RPMI8226 (cell line): Measurements from ENCODE around the gene AEN.

Source experiments
- DNase-seq: peaks from one replicate; pipeline ENCODE4 v3.0.0-alpha.2; 2015

AEN gene

GRCh38 chr15:88680241-88681001 lies 59.3 kb downstream of the AEN start:
- DNase-seq, result no peak

DNA sequence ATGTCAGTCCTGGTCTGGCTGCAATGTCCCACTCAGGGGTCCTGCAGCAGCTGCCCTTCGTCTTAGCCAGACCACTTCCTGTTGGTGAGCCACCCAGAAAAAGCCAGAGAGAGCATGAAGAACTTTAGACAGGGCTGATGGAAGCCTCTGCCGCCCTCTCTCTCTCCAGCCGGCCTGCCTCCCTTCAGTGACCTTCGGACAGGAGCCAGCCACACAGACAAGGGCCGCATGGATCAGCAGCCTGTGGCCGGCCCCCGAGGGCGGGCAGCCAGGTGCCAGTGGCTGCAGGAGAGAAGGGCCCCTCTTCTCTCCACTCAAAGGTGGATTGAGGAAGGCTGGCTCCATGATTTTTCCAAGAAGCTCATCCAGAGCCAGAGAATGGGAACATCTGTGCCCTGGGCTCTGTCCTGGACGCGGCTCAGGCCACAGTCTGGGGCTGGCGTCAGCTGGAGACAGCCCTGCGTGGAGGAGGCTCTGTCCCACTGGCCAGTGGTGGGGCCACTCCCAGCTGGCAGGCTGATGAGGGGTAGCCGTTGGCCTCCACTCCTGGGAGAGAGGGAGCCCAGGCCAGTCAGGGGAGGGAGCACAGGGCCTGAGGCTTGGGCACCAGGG lies 60.6 kb downstream of the AEN start:
- DNase-seq, result no peak
